Osteocyte (in vitro differentiated cells): ENCODE measurements around the gene ALDH3A2. TPM values are rescaled to one million over a fixed set of nuclear protein-coding genes. Genes with fewer than 3 reads are reported as not detected.

Experiments used
- DNase-seq: peaks from one replicate; pipeline ENCODE4 v3.0.0; 2021; ENCODE audit warnings: mixed read lengths; ENCODE audit not compliant: unreplicated experiment; ENCODE audit errors: extremely low spot score
- H3K27ac Mint-ChIP-seq: one replicate; pipeline ENCODE4 v1.8.0; 2021; ENCODE audit warnings: mild to moderate bottlenecking, mixed read lengths; ENCODE audit not compliant: unreplicated experiment
- H3K27me3 Mint-ChIP-seq: one replicate; pipeline ENCODE4 v1.8.0; 2021; ENCODE audit warnings: mixed read lengths; ENCODE audit not compliant: unreplicated experiment
- H3K36me3 Mint-ChIP-seq: one replicate; pipeline ENCODE4 v1.8.0; 2021; ENCODE audit warnings: mixed read lengths; ENCODE audit not compliant: unreplicated experiment
- H3K4me1 Mint-ChIP-seq: one replicate; pipeline ENCODE4 v1.8.0; 2021; ENCODE audit warnings: mixed read lengths; ENCODE audit not compliant: unreplicated experiment
- H3K4me3 Mint-ChIP-seq: one replicate; pipeline ENCODE4 v1.8.0; 2021; ENCODE audit warnings: mild to moderate bottlenecking, moderate library complexity, mixed read lengths; ENCODE audit not compliant: unreplicated experiment
- H3K9me3 Mint-ChIP-seq: one replicate; pipeline ENCODE4 v1.8.0; 2021; ENCODE audit warnings: mixed read lengths; ENCODE audit not compliant: unreplicated experiment
- CTCF ChIP-seq: fragments of 200-600 bp; sonication (generic); IDR thresholded peaks from 2 replicates; pipeline ENCODE4 v1.5.0; 2021; ENCODE audit warnings: antibody characterized with exemption, mild to moderate bottlenecking, moderate library complexity
- long read RNA-seq: library from polyadenylated mRNA; unstranded; transcript quantifications from one replicate; pipeline ENCODE4 v2.0.0, GENCODE V29; 2021
- total RNA-seq: library from RNA; stranded (reverse); gene quantifications from 2 replicates; pipeline ENCODE4 v1.2.1, GENCODE V29; 2021

ALDH3A2 gene
- 87.5 and 97.1 TPM in 2 replicates for total RNA-seq
- long read RNA-seq, transcript ALDH3A2-203 (11 exons, 3,640 nt), result minor isoform, 15 of 557 reads
- long read RNA-seq, transcript ALDH3A2-202 (11 exons, 3,828 nt), result minor isoform, 55 of 557 reads
- long read RNA-seq, transcript ALDH3A2-201 (10 exons, 3,928 nt), result major isoform, 418 of 557 reads
- long read RNA-seq, transcript ALDH3A2-210 (1 exons, 3,512 nt), result minor isoform, 7 of 557 reads
- long read RNA-seq, partial matches to known transcripts, result 12 of 557 reads
- long read RNA-seq, other reads (novel, unspliced or antisense), result 41 of 557 reads

- peak; percentile 98 for DNase-seq
- H3K4me3 Mint-ChIP-seq, result peak within 1 kb of the TSS; percentile 90
- no peaks in the 10 kb centered on the region for H3K27me3 Mint-ChIP-seq
- peak within 1 kb of the TSS; percentile 100 for H3K27ac Mint-ChIP-seq
- peaks cover 7% of the 10 kb centered on the region for H3K36me3 Mint-ChIP-seq
- TF ChIP-seq CTCF, result peak; percentile 47
- H3K4me1 Mint-ChIP-seq, result peaks cover 55% of the 10 kb centered on the region
- H3K9me3 Mint-ChIP-seq, result no peaks in the 10 kb centered on the region
Observed at GRCh38 chr17:19648475-19649273, at the start of gene ALDH3A2. Gene ALDH3A2, plus strand, starts transcription at chr17:19648751. Its CDS starts 221 bp downstream, at chr17:19648972.

- H3K27me3 Mint-ChIP-seq, result no peaks in the 10 kb centered on the region
- no peak for DNase-seq
- H3K36me3 Mint-ChIP-seq, result no peaks in the 10 kb centered on the region
- no peaks in the 10 kb centered on the region for H3K9me3 Mint-ChIP-seq
- H3K4me1 Mint-ChIP-seq, result peaks cover 4% of the 10 kb centered on the region
- no peak overlapping the region for H3K4me3 Mint-ChIP-seq
- TF ChIP-seq CTCF, result no peak
- H3K27ac Mint-ChIP-seq, result no peak overlapping the region
Observed at GRCh38 chr17:19610311-19610710, 38.2 kb upstream of the ALDH3A2 start.

GRCh38 chr17:19610879-19611278, 37.7 kb upstream of the ALDH3A2 start:
- Mint-ChIP-seq H3K4me3 (no peak overlapping the region), H3K9me3 (no peaks in the 10 kb centered on the region), H3K36me3 (no peaks in the 10 kb centered on the region), H3K27me3 (no peaks in the 10 kb centered on the region), H3K4me1 (peaks cover 4% of the 10 kb centered on the region), H3K27ac (no peak overlapping the region)
- no peak for TF ChIP-seq CTCF
- DNase-seq, result no peak

- H3K4me3 Mint-ChIP-seq, result no peak overlapping the region
- H3K4me1 Mint-ChIP-seq, result peaks cover 4% of the 10 kb centered on the region
- DNase-seq, result no peak
- TF ChIP-seq CTCF, result no peak
- no peak overlapping the region for H3K27ac Mint-ChIP-seq
- H3K27me3 Mint-ChIP-seq, result no peaks in the 10 kb centered on the region
- H3K36me3 Mint-ChIP-seq, result peaks cover 6% of the 10 kb centered on the region
- peaks cover 15% of the 10 kb centered on the region for H3K9me3 Mint-ChIP-seq
Observed at GRCh38 chr17:19613979-19614378, 34.6 kb upstream of the ALDH3A2 start.

GRCh38 chr17:19614900-19615299, 33.7 kb upstream of the ALDH3A2 start:
- Mint-ChIP-seq H3K27me3 (no peaks in the 10 kb centered on the region), H3K9me3 (peaks cover 24% of the 10 kb centered on the region), H3K4me1 (peaks cover 4% of the 10 kb centered on the region), H3K4me3 (no peak overlapping the region), H3K36me3 (peaks cover 12% of the 10 kb centered on the region), H3K27ac (no peak overlapping the region)
- TF ChIP-seq CTCF, result no peak
- DNase-seq, result no peak
